SK-N-MC (cell line): ENCODE results near the gene IRF2BPL.

Experiments
- EZH2 ChIP-seq: fragments of 200-600 bp; sonication (generic); IDR thresholded peaks from one replicate; pipeline ENCODE4 v1.6.1; 2017; ENCODE audit warnings: antibody characterized with exemption
- FOXP2 ChIP-seq: optimal IDR thresholded peaks from 2 replicates; pipeline ENCODE3; 2011; ENCODE audit warnings: mild to moderate bottlenecking, moderate library complexity; ENCODE audit not compliant: insufficient read depth; ENCODE audit errors: extremely low read length, control extremely low read depth
- POLR2AphosphoS5 ChIP-seq: IDR thresholded peaks from 2 replicates; pipeline ENCODE4 v1.6.1; 2012; ENCODE audit warnings: mild to moderate bottlenecking, low read depth, low read length, borderline replicate concordance

DNA sequence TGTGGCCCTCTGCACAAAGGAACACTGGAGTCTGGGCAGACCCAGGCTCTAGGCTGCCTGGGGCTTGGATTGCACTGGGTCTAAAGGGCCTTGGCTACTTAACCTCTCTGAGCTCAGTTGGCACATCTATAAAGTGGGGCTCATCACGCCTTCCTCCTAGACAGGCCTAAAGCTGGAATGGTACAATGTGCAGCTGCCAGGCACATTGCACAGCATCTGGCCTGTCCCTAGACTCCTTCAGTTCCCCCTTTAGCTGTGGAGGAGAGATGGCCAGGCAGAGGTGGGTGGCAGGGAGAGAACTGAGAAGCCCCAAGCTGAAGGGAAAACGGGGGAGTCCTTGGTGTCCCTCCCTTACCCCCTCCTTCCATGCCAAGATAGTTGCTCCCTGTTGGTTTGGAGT, 10.8 kb downstream of the IRF2BPL start:
- TF ChIP-seq EZH2: no peak
- no peak for TF ChIP-seq POLR2AphosphoS5
- TF ChIP-seq FOXP2: no peak
